Heart left ventricle (tissue), 16 donors: ENCODE results near the gene RAET1E. TPM values are rescaled to one million over a fixed set of nuclear protein-coding genes. Genes with fewer than 3 reads are reported as not detected.

ENCODE experiments used
- ATAC-seq, 4 donors: fragments of 200-7000 bp; cut with Tn5 transposase; one replicate each; pipeline ENCODE4 v1.9.1; 2020 to 2022; ENCODE audit warnings: moderate library complexity in 4 of 4, mild to moderate bottlenecking in 3 of 4, moderate number of reproducible peaks in 1 of 4
- DNase-seq, 5 donors: peaks; one replicate each; pipeline ENCODE4 v3.0.0-alpha.2; 2020
- H3K27ac ChIP-seq, 12 donors: fragments of 200-600 bp; sonication (generic) in 4 of 12; one replicate each; pipeline versions ENCODE4 v1.5.0 to v1.8.0; 2016 to 2022; ENCODE audit warnings: mild to moderate bottlenecking in 2 of 12
- H3K27me3 ChIP-seq, 9 donors: fragments of 200-600 bp; sonication (generic) in 2 of 9; one replicate each; pipeline versions ENCODE4 v1.5.1 to v1.8.0; 2016 to 2022; ENCODE audit warnings: mild to moderate bottlenecking in 3 of 9
- H3K36me3 ChIP-seq, 9 donors: fragments of 200-600 bp; sonication (generic) in 2 of 9; one replicate each; pipeline versions ENCODE4 v1.5.0 to v1.8.0; 2018 to 2022; ENCODE audit warnings: mild to moderate bottlenecking in 2 of 9
- H3K4me1 ChIP-seq, 12 donors: fragments of 200-600 bp; sonication (generic) in 4 of 12; one replicate each; pipeline versions ENCODE4 v1.5.0 to v1.8.0; 2016 to 2022; ENCODE audit warnings: mild to moderate bottlenecking in 3 of 12
- H3K4me3 ChIP-seq, 12 donors: fragments of 200-600 bp; sonication (generic) in 4 of 12; one replicate each; pipeline versions ENCODE4 v1.5.0 to v1.8.0; 2017 to 2022; ENCODE audit warnings: mild to moderate bottlenecking in 9 of 12, moderate library complexity in 4 of 12
- H3K9me3 ChIP-seq, 12 donors: fragments of 200-600 bp; sonication (generic) in 4 of 12; one replicate each; pipeline versions ENCODE4 v1.5.0 to v1.8.0; 2016 to 2022; ENCODE audit warnings: mild to moderate bottlenecking in 1 of 12
- POLR2A ChIP-seq, 2 donors: fragments of 450-650 bp; IDR thresholded peaks; one replicate each; pipeline ENCODE4 v1.6.1; 2017; ENCODE audit warnings: antibody characterized with exemption in 2 of 2, mild to moderate bottlenecking in 2 of 2, moderate library complexity in 2 of 2
- WGBS, 4 donors: extraction: QIAGEN DNeasy Blood & Tissue Kit in 2 of 4; methylation state at CpG; one replicate each; pipeline versions ENCODE4 v1.1.5 to v1.1.7; 2013 to 2018; 5-methylcytosine and 5-hydroxymethylcytosine counted together
- intact Hi-C, 10 donors: fragments of 100-400 bp; cut with DNase I; formaldehyde crosslinking; loops; one replicate each; pipeline versions ENCODE4 v1.11.1 to v1.14.2; 2022
- polyA plus RNA-seq, 2 donors: library from polyadenylated mRNA; stranded (reverse); fragments of 200-250 nt; gene quantifications; one replicate each; pipeline ENCODE4 v1.2.3, GENCODE V29; 2013
- total RNA-seq, 9 donors: library from RNA; depleted of rRNA in 2 of 9; stranded (reverse); fragments of >200 nt in 2 of 9; fragmentation: NEBNext Ultra II Directional in 3 of 9; extraction: Animal tissue kit (Norgen Biotek cat#: 25700) in 3 of 9; gene quantifications; one replicate each; pipeline versions ENCODE4 v1.1.0 to v1.2.4, GENCODE V29; 2016 to 2023
- TF ChIP-seq, protein P1 (sequence below), 12 donors: fragments of 200-600 bp; sonication (generic) in 4 of 12; IDR thresholded peaks; one replicate each; pipeline versions ENCODE4 v1.5.0 to v1.8.0; 2018 to 2022; ENCODE audit warnings: antibody characterized with exemption in 12 of 12, mild to moderate bottlenecking in 5 of 12
- donor health status: ischemic (EF 13 %, LVEDD 7.1; RV severe dilation, severe dysfunction).
- donor health status: healthy with polysubstance abuse.
- donor health status: DM: no; HTN: yes; CAD: no.
- donor health status: DM: no; HTN: no; CAD: no.
- donor health status: ischemic (EF 25% LVEDD 6.9; RV normal size, moderate dysfunction).
- donor health status: ischemic (EF 25% LVEDD 5.7; RV mildly dilated, moderate dysfunction).
- donor health status: healthy.
- donor health status: DM: yes; HTN: yes; CAD: no.
- donor health status: ischemic (EF 35%, LVEDD 5.7; RV mildly dilated, moderate dysfunction).
- donor health status: nonischemic (EF 11% LVEDD 7.7; RV severe dilation, severe dysfunction).
- donor health status: DM: yes; HTN: yes; CAD: no.
- donor health status: PGD.
- donor health status: ischemic (EF 29% LVEDD 5.4; RV normal size, mild dysfunction).
- donor health status: nonischemic (EF 23%, LVEDD 6.1; RV moderate dilation, normal function).

RAET1E gene
- total and polyA plus RNA-seq, 11 donors, result 0.12 to 5.0 (median 0.46) TPM; not detected in 6

DNA sequence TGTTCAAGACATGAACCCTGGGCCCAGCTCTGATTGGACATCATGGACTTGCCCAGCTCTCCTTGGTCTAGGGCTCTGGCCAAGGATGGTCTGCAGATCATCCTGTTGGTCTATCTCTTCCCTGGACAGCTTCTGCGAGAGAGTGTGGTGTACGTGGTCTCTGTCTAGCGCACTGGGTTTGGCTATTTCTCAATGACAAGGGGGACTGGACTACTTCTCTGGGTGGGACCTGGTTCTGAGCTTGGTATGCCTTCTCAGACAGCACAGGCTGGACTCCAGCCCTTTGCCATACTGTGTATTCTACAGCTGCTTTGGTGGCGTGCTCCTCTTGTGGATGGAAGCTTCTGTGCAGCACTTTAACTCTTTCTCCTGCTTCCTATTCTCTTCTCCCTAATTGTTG, 8.5 kb upstream of the RAET1E start:
- ATAC-seq (no peak), DNase-seq (no peak)
- TF ChIP-seq, protein P1, sequence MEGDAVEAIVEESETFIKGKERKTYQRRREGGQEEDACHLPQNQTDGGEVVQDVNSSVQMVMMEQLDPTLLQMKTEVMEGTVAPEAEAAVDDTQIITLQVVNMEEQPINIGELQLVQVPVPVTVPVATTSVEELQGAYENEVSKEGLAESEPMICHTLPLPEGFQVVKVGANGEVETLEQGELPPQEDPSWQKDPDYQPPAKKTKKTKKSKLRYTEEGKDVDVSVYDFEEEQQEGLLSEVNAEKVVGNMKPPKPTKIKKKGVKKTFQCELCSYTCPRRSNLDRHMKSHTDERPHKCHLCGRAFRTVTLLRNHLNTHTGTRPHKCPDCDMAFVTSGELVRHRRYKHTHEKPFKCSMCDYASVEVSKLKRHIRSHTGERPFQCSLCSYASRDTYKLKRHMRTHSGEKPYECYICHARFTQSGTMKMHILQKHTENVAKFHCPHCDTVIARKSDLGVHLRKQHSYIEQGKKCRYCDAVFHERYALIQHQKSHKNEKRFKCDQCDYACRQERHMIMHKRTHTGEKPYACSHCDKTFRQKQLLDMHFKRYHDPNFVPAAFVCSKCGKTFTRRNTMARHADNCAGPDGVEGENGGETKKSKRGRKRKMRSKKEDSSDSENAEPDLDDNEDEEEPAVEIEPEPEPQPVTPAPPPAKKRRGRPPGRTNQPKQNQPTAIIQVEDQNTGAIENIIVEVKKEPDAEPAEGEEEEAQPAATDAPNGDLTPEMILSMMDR (IDR thresholded peaks at IDR 0.05), result no peak
- TF ChIP-seq POLR2A (IDR thresholded peaks at IDR 0.05), result no peak
- Histone ChIP-seq H3K36me3 (no peaks in the 10 kb centered on the region), H3K4me1 (peaks cover 0 to 14% (median 0%) of the 10 kb centered on the region in 12 donors), H3K27me3 (no peaks in the 10 kb centered on the region), H3K9me3 (peaks cover 0 to 15% (median 0%) of the 10 kb centered on the region in 12 donors), H3K27ac (no peak overlapping the region), H3K4me3 (no peak overlapping the region)
- intact Hi-C loops, result no loop called here
- WGBS, 4 donors, result 94 to 100% (median 99%) methylated on average over 4 of the region's 4 CpGs

DNA sequence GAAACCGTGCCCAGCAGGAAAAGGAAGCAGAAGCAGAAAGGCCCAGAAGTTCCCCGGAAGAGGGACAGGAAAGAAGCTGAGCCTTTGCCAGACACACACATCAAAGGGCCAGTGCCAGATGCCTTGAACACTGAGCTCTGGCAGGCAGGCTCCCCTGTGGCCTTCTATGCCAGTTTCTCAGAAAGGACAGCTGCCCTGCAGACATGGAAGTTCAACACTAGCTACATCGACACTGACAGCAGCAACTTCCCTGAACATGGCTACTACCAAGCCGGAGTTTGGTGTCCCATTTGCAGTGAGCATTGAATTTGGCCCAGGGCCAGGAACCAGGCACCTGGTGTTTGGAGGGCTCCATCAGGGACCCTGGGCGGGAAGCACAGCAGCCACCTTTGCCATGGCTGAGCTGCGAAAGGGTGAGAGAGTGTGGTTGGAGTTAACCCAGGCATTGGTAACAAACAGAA, 8.0 kb upstream of the RAET1E start:
- no peaks in the 10 kb centered on the region for H3K36me3 ChIP-seq
- no peak overlapping the region for H3K27ac ChIP-seq
- peak in 3 of 4 donors; percentile 11 to 50 (median 26) for ATAC-seq
- H3K27me3 ChIP-seq, result no peaks in the 10 kb centered on the region
- intact Hi-C loops, result no loop called here
- no peak for TF ChIP-seq POLR2A (IDR thresholded peaks at IDR 0.05)
- TF ChIP-seq, protein P1 (IDR thresholded peaks at IDR 0.05), result no peak
- H3K4me3 ChIP-seq, result no peak overlapping the region
- peaks cover 0 to 14% (median 0%) of the 10 kb centered on the region in 12 donors for H3K4me1 ChIP-seq
- H3K9me3 ChIP-seq, result peaks cover 0 to 15% (median 0%) of the 10 kb centered on the region in 12 donors
- no peak for DNase-seq
- 50 to 76% (median 63%) methylated on average over 5 to 6 of the region's 6 CpGs for WGBS, 4 donors

DNA sequence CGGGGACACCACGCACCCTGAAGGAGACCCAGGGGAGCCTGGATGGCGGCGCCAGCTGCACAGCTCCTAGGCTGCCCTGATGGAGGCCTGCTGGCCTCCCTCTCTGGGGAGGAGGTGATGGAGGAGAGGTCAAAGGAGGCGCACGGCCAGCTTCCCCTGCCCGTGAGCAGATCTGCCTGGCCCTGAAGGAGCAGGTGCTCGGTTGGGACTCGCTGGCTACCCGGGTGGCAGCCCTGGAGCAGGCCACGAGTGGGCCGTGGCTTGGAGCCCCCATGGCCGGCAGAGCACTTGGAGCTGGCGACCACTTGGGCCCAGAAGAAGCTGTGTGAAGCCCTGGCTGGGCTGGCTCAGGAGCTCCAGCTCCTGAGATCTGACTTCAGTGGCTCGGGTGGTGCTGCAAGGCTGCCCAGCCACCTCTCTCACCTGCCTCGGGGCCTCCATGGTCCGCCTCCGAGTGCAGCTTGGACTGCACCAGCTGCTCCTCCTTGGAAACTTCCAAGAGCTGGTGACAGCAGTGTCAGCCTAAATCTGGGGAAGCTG, 7.5 kb upstream of the RAET1E start:
- TF ChIP-seq POLR2A (IDR thresholded peaks at IDR 0.05), result no peak
- TF ChIP-seq, protein P1 (IDR thresholded peaks at IDR 0.05), result no peak
- peaks cover 0 to 15% (median 0%) of the 10 kb centered on the region in 12 donors for H3K9me3 ChIP-seq
- peaks cover 0 to 14% (median 0%) of the 10 kb centered on the region in 12 donors for H3K4me1 ChIP-seq
- 83 to 89% (median 86%) methylated on average over 11 to 18 of the region's 18 CpGs for WGBS, 4 donors
- no peak overlapping the region for H3K4me3 ChIP-seq
- no peak for ATAC-seq
- no peak overlapping the region for H3K27ac ChIP-seq
- H3K27me3 ChIP-seq, result no peaks in the 10 kb centered on the region
- intact Hi-C loops, result no loop called here
- no peaks in the 10 kb centered on the region for H3K36me3 ChIP-seq
- no peak for DNase-seq

DNA sequence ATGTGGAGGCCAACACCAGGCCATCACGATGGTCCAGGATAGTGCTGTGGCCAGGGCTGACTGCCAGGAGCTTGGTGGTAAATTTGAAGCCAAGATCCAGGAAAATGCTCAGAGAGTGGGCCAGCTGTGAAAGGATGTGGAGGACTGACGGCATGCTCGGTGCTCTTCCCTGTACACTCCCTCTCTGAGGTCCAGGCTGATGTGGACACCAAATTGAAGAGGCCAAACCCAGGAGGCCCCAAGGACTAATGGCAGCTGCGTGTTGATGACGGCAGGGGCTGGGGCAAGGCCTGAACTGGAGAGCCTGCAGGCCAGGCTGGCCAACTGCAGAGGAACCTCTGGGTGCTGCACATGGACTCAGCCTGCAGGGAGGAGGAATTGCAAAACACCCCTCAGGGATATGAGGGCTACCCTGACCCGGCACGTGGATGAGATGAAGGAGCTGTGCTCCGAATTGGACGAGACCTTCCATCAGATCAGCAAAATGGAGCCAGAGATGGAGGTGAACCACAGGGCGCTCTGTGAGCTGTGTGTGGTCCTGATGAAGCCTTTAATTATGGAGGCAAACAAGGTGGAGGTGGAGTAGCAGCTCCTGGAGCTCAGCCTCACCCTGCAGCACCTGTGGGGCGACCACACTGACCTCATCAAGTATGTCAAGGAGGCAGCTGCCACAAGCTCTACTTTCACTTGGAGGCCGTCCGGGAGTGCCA, 6.9 kb upstream of the RAET1E start:
- TF ChIP-seq POLR2A (IDR thresholded peaks at IDR 0.05), result no peak
- TF ChIP-seq, protein P1 (IDR thresholded peaks at IDR 0.05), result no peak
- intact Hi-C loops, result no loop called here
- H3K27me3 ChIP-seq, result no peaks in the 10 kb centered on the region
- H3K27ac ChIP-seq, result no peak overlapping the region
- no peaks in the 10 kb centered on the region for H3K36me3 ChIP-seq
- DNase-seq, result no peak
- 85 to 89% (median 86%) methylated on average over 10 to 13 of the region's 13 CpGs for WGBS, 4 donors
- no peak overlapping the region for H3K4me3 ChIP-seq
- peaks cover 0 to 15% (median 0%) of the 10 kb centered on the region in 12 donors for H3K9me3 ChIP-seq
- H3K4me1 ChIP-seq, result peaks cover 0 to 14% (median 0%) of the 10 kb centered on the region in 12 donors
- ATAC-seq, result peak in 3 of 4 donors; percentile 34 to 49 (median 48)
